Suprapubic skin (tissue), 4 donors: ENCODE results near the gene KNG1. TPM values are rescaled to one million over a fixed set of nuclear protein-coding genes. Genes with fewer than 3 reads are reported as not detected.

Source experiments
- DNase-seq, 2 donors: peaks; one replicate each; pipeline ENCODE4 v3.0.0-alpha.2; 2019; ENCODE audit warnings: low spot score in 2 of 2
- H3K27ac ChIP-seq: fragments of 200-600 bp; sonication (generic); one replicate; pipeline ENCODE4 v1.5.1; 2019
- H3K27me3 ChIP-seq: fragments of 200-600 bp; sonication (generic); one replicate; pipeline ENCODE4 v1.5.1; 2019
- H3K36me3 ChIP-seq: fragments of 200-600 bp; sonication (generic); one replicate; pipeline ENCODE4 v1.5.1; 2019
- H3K4me1 ChIP-seq: fragments of 200-600 bp; sonication (generic); one replicate; pipeline ENCODE4 v1.5.1; 2019
- H3K4me3 ChIP-seq: fragments of 200-600 bp; sonication (generic); one replicate; pipeline ENCODE4 v1.5.1; 2019; ENCODE audit warnings: mild to moderate bottlenecking
- H3K9me3 ChIP-seq: fragments of 200-600 bp; sonication (generic); one replicate; pipeline ENCODE4 v1.5.1; 2019
- EP300 ChIP-seq: sonication (generic); formaldehyde crosslinking; IDR thresholded peaks from one replicate; pipeline ENCODE4 v1.6.1; 2017; ENCODE audit warnings: antibody characterized with exemption
- POLR2A ChIP-seq, 2 donors: fragments of 450-650 bp; IDR thresholded peaks; one replicate each; pipeline ENCODE4 v1.6.1; 2017; ENCODE audit warnings: antibody characterized with exemption in 2 of 2, mild to moderate bottlenecking in 2 of 2, moderate library complexity in 2 of 2
- POLR2AphosphoS5 ChIP-seq, 3 donors: sonication (generic); formaldehyde crosslinking; IDR thresholded peaks; one replicate each; pipeline ENCODE4 v1.6.1; 2017; ENCODE audit warnings: antibody characterized with exemption in 3 of 3
- WGBS: methylation state at CpG from one replicate; pipeline ENCODE4 v1.1.5; 2018; 5-methylcytosine and 5-hydroxymethylcytosine counted together
- total RNA-seq, 4 donors: library from RNA; depleted of rRNA; stranded (reverse); fragments of >200 nt; gene quantifications; one replicate each; pipeline ENCODE4 v1.1.0, GENCODE V29; 2016
- TF ChIP-seq, protein P1 (sequence below), 2 donors: fragments of 200-600 bp in 1 of 2; fragments of 450-650 bp in 1 of 2; sonication (generic) in 1 of 2; IDR thresholded peaks; one replicate each; pipeline ENCODE4 v1.5.1; 2016 to 2019; ENCODE audit warnings: antibody characterized with exemption in 2 of 2, mild to moderate bottlenecking in 1 of 2, moderate library complexity in 1 of 2

Gene KNG1
- total RNA-seq, 4 donors from 2014 or later: 0.44 to 1.9 TPM; not detected in 2

DNA sequence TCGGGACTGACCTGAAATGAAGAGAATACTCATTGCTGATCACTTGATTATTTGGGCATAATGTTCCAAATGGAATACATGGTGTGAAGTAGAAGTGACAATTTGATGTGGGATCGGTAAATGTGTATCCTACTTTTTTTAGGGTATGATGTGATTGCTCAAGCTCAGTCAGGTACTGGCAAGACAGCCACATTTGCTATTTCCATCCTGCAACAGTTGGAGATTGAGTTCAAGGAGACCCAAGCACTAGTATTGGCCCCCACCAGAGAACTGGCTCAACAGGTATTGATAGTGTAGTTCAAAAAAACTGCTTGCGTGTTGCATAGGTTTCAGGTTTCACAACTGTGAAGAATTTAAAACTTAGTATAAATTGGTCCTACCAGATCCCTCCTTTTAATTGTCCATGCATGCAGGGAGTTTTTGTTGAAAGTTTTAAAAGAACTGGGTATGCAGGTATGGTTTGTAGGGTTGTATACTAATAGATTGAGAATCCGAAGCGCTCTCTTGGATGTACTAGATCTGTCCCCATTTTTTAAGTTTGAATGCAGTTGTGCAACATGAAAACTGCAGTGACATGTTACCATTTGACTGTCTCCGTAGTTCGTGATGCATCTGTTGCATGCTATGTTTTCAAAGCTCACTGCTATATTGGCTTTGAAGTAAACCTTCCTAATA is 67.8 kb downstream of the KNG1 start:
- 14% methylated on average over 7 of the region's 7 CpGs for WGBS
- H3K36me3 ChIP-seq: peaks cover 52% of the 10 kb centered on the region
- no peaks in the 10 kb centered on the region for H3K27me3 ChIP-seq
- no peak for DNase-seq
- peaks cover 48% of the 10 kb centered on the region for H3K4me1 ChIP-seq
- no peak overlapping the region for H3K27ac ChIP-seq
- no peak for TF ChIP-seq EP300
- TF ChIP-seq, protein P1, sequence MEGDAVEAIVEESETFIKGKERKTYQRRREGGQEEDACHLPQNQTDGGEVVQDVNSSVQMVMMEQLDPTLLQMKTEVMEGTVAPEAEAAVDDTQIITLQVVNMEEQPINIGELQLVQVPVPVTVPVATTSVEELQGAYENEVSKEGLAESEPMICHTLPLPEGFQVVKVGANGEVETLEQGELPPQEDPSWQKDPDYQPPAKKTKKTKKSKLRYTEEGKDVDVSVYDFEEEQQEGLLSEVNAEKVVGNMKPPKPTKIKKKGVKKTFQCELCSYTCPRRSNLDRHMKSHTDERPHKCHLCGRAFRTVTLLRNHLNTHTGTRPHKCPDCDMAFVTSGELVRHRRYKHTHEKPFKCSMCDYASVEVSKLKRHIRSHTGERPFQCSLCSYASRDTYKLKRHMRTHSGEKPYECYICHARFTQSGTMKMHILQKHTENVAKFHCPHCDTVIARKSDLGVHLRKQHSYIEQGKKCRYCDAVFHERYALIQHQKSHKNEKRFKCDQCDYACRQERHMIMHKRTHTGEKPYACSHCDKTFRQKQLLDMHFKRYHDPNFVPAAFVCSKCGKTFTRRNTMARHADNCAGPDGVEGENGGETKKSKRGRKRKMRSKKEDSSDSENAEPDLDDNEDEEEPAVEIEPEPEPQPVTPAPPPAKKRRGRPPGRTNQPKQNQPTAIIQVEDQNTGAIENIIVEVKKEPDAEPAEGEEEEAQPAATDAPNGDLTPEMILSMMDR (IDR thresholded peaks at IDR 0.05): no peak
- TF ChIP-seq POLR2AphosphoS5 (IDR thresholded peaks at IDR 0.05): no peak
- TF ChIP-seq POLR2A (IDR thresholded peaks at IDR 0.05): no peak
- H3K9me3 ChIP-seq: no peaks in the 10 kb centered on the region
- H3K4me3 ChIP-seq: peak overlapping the region; percentile 74

DNA sequence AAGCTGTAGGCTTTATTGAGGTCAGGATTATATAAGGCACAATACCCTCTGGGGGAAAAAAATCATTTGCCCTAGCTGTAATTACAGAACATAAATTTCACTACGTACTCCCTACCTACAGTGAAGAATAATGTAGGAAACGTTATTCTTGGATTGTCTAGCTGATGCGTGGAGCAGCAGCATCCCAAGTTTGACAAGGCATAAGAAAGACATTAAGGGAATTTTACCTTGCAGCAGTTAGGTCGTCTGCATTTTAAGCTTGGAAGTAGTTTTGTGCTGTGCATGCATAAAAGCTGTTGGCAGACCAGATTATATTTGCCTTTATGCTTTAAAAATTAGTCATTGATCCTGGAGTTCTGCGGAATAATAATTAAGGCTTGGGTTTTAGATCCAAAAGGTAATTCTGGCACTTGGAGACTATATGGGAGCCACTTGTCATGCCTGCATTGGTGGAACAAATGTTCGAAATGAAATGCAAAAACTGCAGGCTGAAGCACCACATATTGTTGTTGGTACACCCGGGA is 68.4 kb downstream of the KNG1 start:
- H3K36me3 ChIP-seq: peaks cover 58% of the 10 kb centered on the region
- peak overlapping the region; percentile 74 for H3K4me3 ChIP-seq
- WGBS: 18% methylated on average over 7 of the region's 7 CpGs
- no peak for DNase-seq
- H3K27me3 ChIP-seq: no peaks in the 10 kb centered on the region
- H3K27ac ChIP-seq: no peak overlapping the region
- H3K9me3 ChIP-seq: no peaks in the 10 kb centered on the region
- H3K4me1 ChIP-seq: peaks cover 48% of the 10 kb centered on the region
- TF ChIP-seq POLR2AphosphoS5 (IDR thresholded peaks at IDR 0.05) (no peak), POLR2A (IDR thresholded peaks at IDR 0.05) (no peak), EP300 (no peak)
- TF ChIP-seq, protein P1 (IDR thresholded peaks at IDR 0.05): no peak

DNA sequence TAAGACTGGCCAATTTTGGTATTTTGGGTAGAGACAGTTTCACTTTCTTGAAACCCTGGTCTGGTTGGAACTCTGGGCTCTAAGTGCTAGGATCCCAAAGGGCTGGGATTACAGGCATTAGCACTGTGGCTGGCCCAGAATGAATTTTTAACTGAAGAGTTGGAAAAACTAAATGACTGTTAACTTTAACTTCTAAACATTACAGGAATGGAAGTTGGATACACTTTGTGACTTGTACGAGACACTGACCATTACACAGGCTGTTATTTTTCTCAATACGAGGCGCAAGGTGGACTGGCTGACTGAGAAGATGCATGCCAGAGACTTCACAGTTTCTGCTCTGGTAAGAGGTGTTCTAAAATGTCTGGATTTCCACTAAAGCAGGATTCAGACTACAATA is 69.8 kb downstream of the KNG1 start:
- H3K27ac ChIP-seq: no peak overlapping the region
- H3K27me3 ChIP-seq: no peaks in the 10 kb centered on the region
- TF ChIP-seq POLR2AphosphoS5 (IDR thresholded peaks at IDR 0.05) (no peak), POLR2A (IDR thresholded peaks at IDR 0.05) (no peak), EP300 (no peak)
- TF ChIP-seq, protein P1 (IDR thresholded peaks at IDR 0.05): no peak
- peaks cover 48% of the 10 kb centered on the region for H3K4me1 ChIP-seq
- peak overlapping the region; percentile 74 for H3K4me3 ChIP-seq
- H3K36me3 ChIP-seq: peaks cover 68% of the 10 kb centered on the region
- H3K9me3 ChIP-seq: no peaks in the 10 kb centered on the region
- no peak for DNase-seq
- WGBS: 69% methylated on average over 3 of the region's 3 CpGs

DNA sequence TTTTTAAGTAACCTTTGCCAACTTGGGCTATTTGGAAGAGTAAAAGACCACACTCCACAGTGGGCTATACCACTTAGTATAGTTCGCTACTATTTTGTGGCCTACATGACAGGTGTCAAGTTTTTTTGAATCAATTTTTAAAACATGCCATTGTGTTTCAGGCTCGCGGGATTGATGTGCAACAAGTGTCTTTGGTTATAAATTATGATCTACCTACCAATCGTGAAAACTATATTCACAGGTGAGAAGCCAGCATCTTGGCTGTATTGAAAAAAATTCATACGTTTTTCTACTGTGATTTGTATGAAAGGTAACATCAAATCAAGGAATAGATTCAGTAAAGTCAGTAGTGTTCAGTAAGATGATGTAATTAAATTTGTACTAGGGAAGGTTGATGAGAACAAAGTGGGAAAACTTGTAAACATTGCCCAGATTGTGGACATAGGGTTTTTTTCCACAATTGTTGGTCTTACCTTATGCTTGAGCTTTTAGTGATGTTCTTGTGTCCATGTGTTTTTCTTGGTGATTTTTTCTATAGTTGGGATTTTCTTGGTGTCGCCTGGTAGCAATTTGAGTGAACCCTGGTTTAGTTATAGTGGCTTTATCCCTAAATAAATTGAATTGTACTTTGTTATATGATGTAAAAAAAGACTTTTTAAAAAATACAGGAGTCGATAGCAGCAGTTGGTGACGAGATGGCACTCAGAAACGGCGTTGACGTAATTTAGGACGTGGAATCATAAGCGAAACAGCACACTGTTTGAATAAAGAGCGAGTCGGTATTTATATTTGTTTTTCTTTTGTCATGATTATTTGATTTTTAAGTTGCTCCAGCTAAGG is 70.7 kb downstream of the KNG1 start:
- TF ChIP-seq POLR2A (IDR thresholded peaks at IDR 0.05): no peak
- TF ChIP-seq POLR2AphosphoS5 (IDR thresholded peaks at IDR 0.05): no peak
- TF ChIP-seq, protein P1 (IDR thresholded peaks at IDR 0.05): no peak
- no peak for TF ChIP-seq EP300
- WGBS: 77% methylated on average over 15 of the region's 15 CpGs

More for the DNA sequence above, 70.7 kb downstream of the KNG1 start:
- H3K4me1 ChIP-seq: peaks cover 44% of the 10 kb centered on the region
- no peak overlapping the region for H3K27ac ChIP-seq
- peaks cover 76% of the 10 kb centered on the region for H3K36me3 ChIP-seq
- no peak for DNase-seq
- peak overlapping the region; percentile 74 for H3K4me3 ChIP-seq
- no peaks in the 10 kb centered on the region for H3K9me3 ChIP-seq
- no peaks in the 10 kb centered on the region for H3K27me3 ChIP-seq
